Fibroblast of lung (primary cell): ENCODE measurements around the gene RNF152. TPM values are rescaled to one million over a fixed set of nuclear protein-coding genes. Genes with fewer than 3 reads are reported as not detected.
"Not testable (repeated sequence)": the region's sequence is repeated elsewhere in the genome, so short reads cannot be mapped to it uniquely, and the experiment has no call there.

ENCODE experiments used
- DNase-seq, 2 donors: peaks; one replicate each; pipeline versions ENCODE4 v3.0.0 to v3.0.0-alpha.2; 2010; ENCODE audit warnings: low read depth in 2 of 2
- H2AFZ ChIP-seq: 2 replicates; pipeline ENCODE4 v1.5.1; 2012; ENCODE audit warnings: low read length, control low read depth, inconsistent platforms
- H3K27ac ChIP-seq: 2 replicates; pipeline ENCODE4 v1.5.1; 2011; ENCODE audit warnings: low read length, control low read depth; ENCODE audit not compliant: insufficient read depth
- H3K27me3 ChIP-seq: 2 replicates; pipeline ENCODE4 v1.5.1; 2011; ENCODE audit warnings: mild to moderate bottlenecking, low read length; ENCODE audit not compliant: control insufficient read depth, insufficient read depth
- H3K36me3 ChIP-seq: 2 replicates; pipeline ENCODE4 v1.5.1; 2011; ENCODE audit warnings: low read length; ENCODE audit not compliant: control insufficient read depth, insufficient read depth
- H3K4me1 ChIP-seq: 2 replicates; pipeline ENCODE4 v1.5.1; 2011; ENCODE audit warnings: low read length; ENCODE audit not compliant: control insufficient read depth, insufficient read depth; ENCODE audit errors: extremely low read depth
- H3K4me2 ChIP-seq: 2 replicates; pipeline ENCODE4 v1.5.1; 2011; ENCODE audit warnings: low read length, control low read depth; ENCODE audit not compliant: insufficient read depth; ENCODE audit errors: extremely low read depth
- H3K4me3 ChIP-seq, 4 experiments: fragments of 200-600 bp in 1 of 4; sonication (generic) in 1 of 4; replicated peaks in 1 of 4; 2 replicates each; pipeline ENCODE4 v1.5.1; 2011 to 2016; ENCODE audit warnings: low read length in 4 of 4, low read depth in 3 of 4, mild to moderate bottlenecking in 3 of 4, control low read depth in 2 of 4, inconsistent platforms in 1 of 4, mixed read lengths in 1 of 4; ENCODE audit not compliant: insufficient read depth in 1 of 4; ENCODE audit errors: control extremely low read depth in 1 of 4
- H3K79me2 ChIP-seq: 2 replicates; pipeline ENCODE4 v1.5.1; 2012; ENCODE audit warnings: mild to moderate bottlenecking, low read length, inconsistent platforms; ENCODE audit not compliant: control insufficient read depth, insufficient read depth
- H3K9ac ChIP-seq: 2 replicates; pipeline ENCODE4 v1.5.1; 2011; ENCODE audit warnings: mild to moderate bottlenecking, low read length, control low read depth; ENCODE audit not compliant: insufficient read depth
- H3K9me3 ChIP-seq: 2 replicates; pipeline ENCODE4 v1.5.1; 2012; ENCODE audit warnings: low read depth, low read length; ENCODE audit not compliant: control insufficient read depth, insufficient read depth
- H4K20me1 ChIP-seq: 2 replicates; pipeline ENCODE4 v1.5.1; 2011; ENCODE audit warnings: low read length; ENCODE audit not compliant: control insufficient read depth, insufficient read depth; ENCODE audit errors: extremely low read depth
- EZH2 ChIP-seq: IDR thresholded peaks from 2 replicates; pipeline ENCODE4 v1.5.1; 2012; ENCODE audit warnings: low read length, control low read depth, mild to moderate bottlenecking; ENCODE audit errors: missing control alignments
- polyA plus RNA-seq, 2 donors: library from polyadenylated mRNA; depleted of rRNA in 1 of 2; stranded (reverse) in 1 of 2; unstranded in 1 of 2; fragments of >200 nt; gene quantifications; 2 replicates each; pipeline ENCODE4 v1.2.1, GENCODE V29; 2011 to 2012; ENCODE audit warnings: missing spikeins in 1 of 2
- total RNA-seq: library from RNA; depleted of rRNA; stranded (reverse); fragments of >200 nt; gene quantifications from 2 replicates; pipeline ENCODE4 v1.2.1, GENCODE V29; 2014
- TF ChIP-seq, protein P1 (sequence below), 2 donors: IDR thresholded peaks in 1 of 2; conservative IDR thresholded peaks in 1 of 2; 1 replicate in 1 of 2; 2 replicates in 1 of 2; pipeline ENCODE4 v1.5.1; 2011 to 2012; ENCODE audit warnings: low read length in 2 of 2, control low read depth in 1 of 2, inconsistent platforms in 1 of 2, low read depth in 1 of 2, mild to moderate bottlenecking in 1 of 2

RNF152 gene
- total and polyA plus RNA-seq, 2 donors (not counting 1 experiment from before 2014, with no cell fraction given), result 20.0 to 24.4 TPM

DNA sequence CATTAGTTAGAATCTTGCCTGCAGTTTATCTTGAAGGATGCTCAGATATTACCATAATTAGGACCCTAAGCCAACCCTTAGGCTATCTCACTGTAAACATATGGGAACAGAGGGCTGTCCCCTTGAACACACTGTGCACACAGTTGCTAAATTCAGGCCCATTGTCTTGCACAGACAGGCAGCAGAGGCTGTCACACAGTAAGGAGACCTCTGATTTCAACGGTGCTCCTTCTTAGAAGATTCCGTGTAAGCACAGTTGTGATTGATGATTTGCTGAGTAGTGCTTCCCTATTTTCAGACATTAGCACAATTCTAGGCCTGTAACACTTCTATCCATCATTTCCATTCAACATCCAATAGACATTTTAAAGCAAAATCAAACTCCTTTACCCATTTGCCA is 108.0 kb downstream of the RNF152 start:
- Histone ChIP-seq H3K27ac (no peak overlapping the region), H3K4me3 (no peak overlapping the region), H3K9ac (no peak overlapping the region), H3K9me3 (no peaks in the 10 kb centered on the region), H3K4me2 (no peak overlapping the region), H2AFZ (no peak overlapping the region), H3K36me3 (no peaks in the 10 kb centered on the region), H3K79me2 (no peaks in the 10 kb centered on the region), H3K4me1 (no peaks in the 10 kb centered on the region), H4K20me1 (no peaks in the 10 kb centered on the region), H3K27me3 (no peaks in the 10 kb centered on the region)
- no peak for TF ChIP-seq EZH2
- TF ChIP-seq, protein P1, sequence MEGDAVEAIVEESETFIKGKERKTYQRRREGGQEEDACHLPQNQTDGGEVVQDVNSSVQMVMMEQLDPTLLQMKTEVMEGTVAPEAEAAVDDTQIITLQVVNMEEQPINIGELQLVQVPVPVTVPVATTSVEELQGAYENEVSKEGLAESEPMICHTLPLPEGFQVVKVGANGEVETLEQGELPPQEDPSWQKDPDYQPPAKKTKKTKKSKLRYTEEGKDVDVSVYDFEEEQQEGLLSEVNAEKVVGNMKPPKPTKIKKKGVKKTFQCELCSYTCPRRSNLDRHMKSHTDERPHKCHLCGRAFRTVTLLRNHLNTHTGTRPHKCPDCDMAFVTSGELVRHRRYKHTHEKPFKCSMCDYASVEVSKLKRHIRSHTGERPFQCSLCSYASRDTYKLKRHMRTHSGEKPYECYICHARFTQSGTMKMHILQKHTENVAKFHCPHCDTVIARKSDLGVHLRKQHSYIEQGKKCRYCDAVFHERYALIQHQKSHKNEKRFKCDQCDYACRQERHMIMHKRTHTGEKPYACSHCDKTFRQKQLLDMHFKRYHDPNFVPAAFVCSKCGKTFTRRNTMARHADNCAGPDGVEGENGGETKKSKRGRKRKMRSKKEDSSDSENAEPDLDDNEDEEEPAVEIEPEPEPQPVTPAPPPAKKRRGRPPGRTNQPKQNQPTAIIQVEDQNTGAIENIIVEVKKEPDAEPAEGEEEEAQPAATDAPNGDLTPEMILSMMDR (conservative IDR thresholded peaks at IDR 0.05 in 1 of 2, IDR thresholded peaks at IDR 0.05 in 1 of 2; ENCODE audit: low read depth in 1 of 2, low read length in 2 of 2), result no peak
- no peak for DNase-seq

DNA sequence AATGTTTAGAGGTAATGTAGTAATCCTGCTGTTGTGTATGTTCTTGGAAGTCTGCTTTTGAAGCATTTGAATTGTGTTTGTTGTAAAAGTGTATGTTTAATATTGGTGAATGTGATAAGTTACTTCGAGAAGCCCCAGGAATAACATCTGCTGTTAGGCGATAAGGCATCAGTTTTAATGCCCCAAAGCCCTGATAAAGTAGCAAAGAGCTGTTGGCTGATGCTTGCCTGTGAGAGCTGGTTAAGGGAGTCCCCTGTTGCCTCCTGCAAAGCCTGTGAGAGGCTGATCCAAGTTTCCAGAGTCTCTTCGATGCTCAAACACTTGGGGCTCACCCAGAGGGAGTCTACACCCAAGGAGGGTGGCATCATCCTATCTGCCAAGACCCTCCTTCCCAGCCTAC is 110.3 kb downstream of the RNF152 start:
- H3K27ac ChIP-seq, result no peak overlapping the region
- TF ChIP-seq, protein P1 (conservative IDR thresholded peaks at IDR 0.05 in 1 of 2, IDR thresholded peaks at IDR 0.05 in 1 of 2; ENCODE audit: low read depth in 1 of 2, low read length in 2 of 2), result no peak
- no peak for TF ChIP-seq EZH2

DNA sequence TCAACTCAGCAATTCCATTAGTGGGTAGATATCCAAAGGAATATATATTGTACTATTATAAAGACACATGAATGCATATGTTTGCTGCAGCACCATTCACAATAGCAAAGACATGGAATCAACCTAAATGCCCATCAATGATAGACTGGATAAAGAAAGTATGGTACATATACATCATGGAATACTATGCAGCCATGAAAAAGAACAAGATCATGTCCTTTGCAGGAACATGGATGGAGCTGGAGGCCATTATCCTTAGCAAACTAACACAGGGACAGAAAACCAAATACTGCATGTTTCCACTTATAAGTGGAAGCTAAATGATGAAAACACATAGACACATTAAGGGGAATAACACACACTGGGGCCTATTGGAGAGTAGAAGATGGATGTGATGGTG is 116.6 kb downstream of the RNF152 start:
- not testable (repeated sequence) for H3K27me3 ChIP-seq, H4K20me1 ChIP-seq, H3K4me3 ChIP-seq, H3K36me3 ChIP-seq, H3K9me3 ChIP-seq, DNase-seq, H2AFZ ChIP-seq, H3K4me2 ChIP-seq, H3K79me2 ChIP-seq, H3K27ac ChIP-seq, H3K9ac ChIP-seq, H3K4me1 ChIP-seq

More for the DNA sequence above, 110.3 kb downstream of the RNF152 start:
- Histone ChIP-seq H3K9ac (no peak overlapping the region), H3K9me3 (no peaks in the 10 kb centered on the region), H4K20me1 (no peaks in the 10 kb centered on the region), H3K79me2 (no peaks in the 10 kb centered on the region), H2AFZ (no peak overlapping the region), H3K4me2 (no peak overlapping the region), H3K27me3 (no peaks in the 10 kb centered on the region), H3K4me3 (no peak overlapping the region), H3K4me1 (no peaks in the 10 kb centered on the region), H3K36me3 (no peaks in the 10 kb centered on the region)
- DNase-seq, result no peak
